ENCODE data around the gene ZNF605.
"Not testable (repeated sequence)": the region's sequence is repeated elsewhere in the genome, so short reads cannot be mapped to it uniquely, and the experiment has no call there.

ZNF605 gene

GRCh38 chr12:132937476-132937875 is 18.6 kb downstream of the ZNF605 start:
- Histone ChIP-seq H3K4me3 (ENCODE audit: low read depth in 1 of 2, low read length in 2 of 2) (no peak overlapping the region), H3K79me2 (ENCODE audit: insufficient read depth, low read length) (no peaks in the 10 kb centered on the region), H3K9me3 (ENCODE audit: insufficient read depth, low read length, severe bottlenecking) (peaks cover 56% of the 10 kb centered on the region), H3K27ac (ENCODE audit: low read length) (no peak overlapping the region), H3K36me3 (ENCODE audit: insufficient read depth, low read length) (peaks cover 30% of the 10 kb centered on the region), H2AFZ (ENCODE audit: low read depth, low read length) (no peak overlapping the region), H3K27me3 (ENCODE audit: insufficient read depth, low read length, poor library complexity) (no peaks in the 10 kb centered on the region), H4K20me1 (ENCODE audit: insufficient read depth, low read length) (no peaks in the 10 kb centered on the region), H3K4me2 (ENCODE audit: insufficient read depth, low read length) (no peak overlapping the region), H3K4me1 (ENCODE audit: insufficient read depth, low read length) (no peaks in the 10 kb centered on the region), H3K9ac (ENCODE audit: low read depth, low read length) (no peak overlapping the region)
- TF ChIP-seq EZH2 (IDR thresholded peaks at IDR 0.05; ENCODE audit: borderline replicate concordance, low read depth, low read length, severe bottlenecking) (no peak), CTCF (IDR thresholded peaks at IDR 0.05; ENCODE audit: borderline replicate concordance, extremely low read depth, low read length, poor library complexity, severe bottlenecking) (no peak)
- DNase-seq = no peak
- no peak for ATAC-seq (ENCODE audit: insufficient read depth, low read depth)

- H3K79me2 ChIP-seq (ENCODE audit: insufficient read depth, low read length); H3K4me3 ChIP-seq (ENCODE audit: low read depth in 1 of 2, low read length in 2 of 2); H4K20me1 ChIP-seq (ENCODE audit: insufficient read depth, low read length); H3K4me2 ChIP-seq (ENCODE audit: insufficient read depth, low read length); H3K9ac ChIP-seq (ENCODE audit: low read depth, low read length); ATAC-seq (ENCODE audit: insufficient read depth, low read depth); DNase-seq; H3K27me3 ChIP-seq (ENCODE audit: insufficient read depth, low read length, poor library complexity); H3K27ac ChIP-seq (ENCODE audit: low read length); H3K4me1 ChIP-seq (ENCODE audit: insufficient read depth, low read length); H2AFZ ChIP-seq (ENCODE audit: low read depth, low read length): not testable (repeated sequence)
- peaks cover 28% of the 10 kb centered on the region for H3K36me3 ChIP-seq (ENCODE audit: insufficient read depth, low read length)
- H3K9me3 ChIP-seq (ENCODE audit: insufficient read depth, low read length, severe bottlenecking) = peaks cover 56% of the 10 kb centered on the region
Measured at GRCh38 chr12:132936921-132937320, 19.2 kb downstream of the ZNF605 start.

DNA sequence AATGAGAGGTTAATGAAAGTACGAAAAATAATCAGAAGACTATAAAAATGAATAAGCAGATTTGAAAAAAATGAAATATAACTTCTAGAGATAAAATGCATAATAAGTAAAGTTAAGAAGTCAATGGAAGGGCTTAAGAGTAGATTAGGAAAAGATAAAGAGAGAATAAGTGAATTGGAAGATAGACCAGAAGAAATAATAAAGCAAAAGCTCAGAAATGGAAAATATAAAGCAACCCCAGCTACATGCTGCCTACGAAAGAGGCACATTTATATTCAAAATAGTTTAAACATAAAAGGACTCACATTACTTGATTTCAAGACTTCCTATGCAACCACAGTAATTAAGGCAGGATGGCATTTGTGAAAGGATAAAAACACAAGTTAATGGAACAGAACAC is 19.9 kb downstream of the ZNF605 start:
- TF ChIP-seq CTCF (IDR thresholded peaks at IDR 0.05; ENCODE audit: borderline replicate concordance, extremely low read depth, low read length, poor library complexity, severe bottlenecking) = no peak
- no peak for TF ChIP-seq EZH2 (IDR thresholded peaks at IDR 0.05; ENCODE audit: borderline replicate concordance, low read depth, low read length, severe bottlenecking)
- Histone ChIP-seq H2AFZ (ENCODE audit: low read depth, low read length) (no peak overlapping the region), H3K9me3 (ENCODE audit: insufficient read depth, low read length, severe bottlenecking) (peaks cover 56% of the 10 kb centered on the region), H3K4me3 (ENCODE audit: low read depth in 1 of 2, low read length in 2 of 2) (no peak overlapping the region), H3K36me3 (ENCODE audit: insufficient read depth, low read length) (peaks cover 28% of the 10 kb centered on the region), H4K20me1 (ENCODE audit: insufficient read depth, low read length) (no peaks in the 10 kb centered on the region), H3K4me2 (ENCODE audit: insufficient read depth, low read length) (no peak overlapping the region), H3K27me3 (ENCODE audit: insufficient read depth, low read length, poor library complexity) (no peaks in the 10 kb centered on the region), H3K4me1 (ENCODE audit: insufficient read depth, low read length) (no peaks in the 10 kb centered on the region), H3K79me2 (ENCODE audit: insufficient read depth, low read length) (no peaks in the 10 kb centered on the region), H3K9ac (ENCODE audit: low read depth, low read length) (no peak overlapping the region), H3K27ac (ENCODE audit: low read length) (no peak overlapping the region)
- no peak for DNase-seq
- no peak for ATAC-seq (ENCODE audit: insufficient read depth, low read depth)

DNA sequence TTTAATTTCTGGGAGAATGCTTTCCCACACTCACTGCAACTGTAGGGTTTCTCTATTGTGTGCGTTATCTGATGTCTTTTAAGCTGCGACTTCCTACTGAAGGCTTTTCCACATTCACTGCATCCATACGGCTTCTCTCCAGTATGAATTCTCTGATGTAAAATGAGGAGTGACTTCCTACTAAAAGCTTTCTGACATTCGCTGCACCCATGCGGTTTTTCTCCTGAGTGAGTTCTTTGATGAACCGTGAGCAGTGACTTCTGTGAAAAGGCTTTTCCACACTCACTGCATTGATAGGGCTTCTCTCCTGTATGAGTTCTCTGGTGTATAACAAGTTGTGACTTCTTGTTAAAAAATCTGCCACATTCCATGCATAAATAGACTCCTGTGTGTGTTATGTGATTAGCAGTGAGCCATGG is 29.7 kb downstream of the ZNF605 start:
- Histone ChIP-seq H3K36me3 (ENCODE audit: insufficient read depth, low read length) (peaks cover 23% of the 10 kb centered on the region), H3K27ac (ENCODE audit: low read length) (no peak overlapping the region), H3K9me3 (ENCODE audit: insufficient read depth, low read length, severe bottlenecking) (peaks cover 89% of the 10 kb centered on the region), H3K27me3 (ENCODE audit: insufficient read depth, low read length, poor library complexity) (no peaks in the 10 kb centered on the region), H3K4me2 (ENCODE audit: insufficient read depth, low read length) (no peak overlapping the region), H4K20me1 (ENCODE audit: insufficient read depth, low read length) (no peaks in the 10 kb centered on the region), H2AFZ (ENCODE audit: low read depth, low read length) (no peak overlapping the region), H3K9ac (ENCODE audit: low read depth, low read length) (no peak overlapping the region), H3K79me2 (ENCODE audit: insufficient read depth, low read length) (no peaks in the 10 kb centered on the region), H3K4me1 (ENCODE audit: insufficient read depth, low read length) (no peaks in the 10 kb centered on the region), H3K4me3 (ENCODE audit: low read depth in 1 of 2, low read length in 2 of 2) (no peak overlapping the region)
- ATAC-seq (ENCODE audit: insufficient read depth, low read depth) (no peak), DNase-seq (no peak)
- TF ChIP-seq EZH2 (IDR thresholded peaks at IDR 0.05; ENCODE audit: borderline replicate concordance, low read depth, low read length, severe bottlenecking) = no peak
- TF ChIP-seq CTCF (IDR thresholded peaks at IDR 0.05; ENCODE audit: borderline replicate concordance, extremely low read depth, low read length, poor library complexity, severe bottlenecking) = no peak
